Right renal cortex interstitium (tissue), 3 donors: ENCODE results near the gene ATG2A. TPM values are rescaled to one million over a fixed set of nuclear protein-coding genes. Genes with fewer than 3 reads are reported as not detected.

Experiments
- DNase-seq, 3 donors: peaks; one replicate each; pipeline ENCODE4 v3.0.0-alpha.2; 2013; ENCODE audit warnings: low read depth in 3 of 3, low spot score in 2 of 3
- polyA plus RNA-seq, 3 donors: library from polyadenylated mRNA; unstranded; fragments of 120-200 nt; gene quantifications; one replicate each; pipeline ENCODE4 v1.2.1, GENCODE V29; 2013; ENCODE audit not compliant: insufficient read length in 3 of 3

The ATG2A gene
- polyA plus RNA-seq, 3 donors: 12.8 to 14.0 (median 13.2) TPM

- DNase-seq: no peak
These were observed 28.1 kb downstream of the ATG2A start for GRCh38 chr11:64888729-64889511.

GRCh38 chr11:64888406-64888728, 28.6 kb downstream of the ATG2A start:
- DNase-seq: no peak

DNA sequence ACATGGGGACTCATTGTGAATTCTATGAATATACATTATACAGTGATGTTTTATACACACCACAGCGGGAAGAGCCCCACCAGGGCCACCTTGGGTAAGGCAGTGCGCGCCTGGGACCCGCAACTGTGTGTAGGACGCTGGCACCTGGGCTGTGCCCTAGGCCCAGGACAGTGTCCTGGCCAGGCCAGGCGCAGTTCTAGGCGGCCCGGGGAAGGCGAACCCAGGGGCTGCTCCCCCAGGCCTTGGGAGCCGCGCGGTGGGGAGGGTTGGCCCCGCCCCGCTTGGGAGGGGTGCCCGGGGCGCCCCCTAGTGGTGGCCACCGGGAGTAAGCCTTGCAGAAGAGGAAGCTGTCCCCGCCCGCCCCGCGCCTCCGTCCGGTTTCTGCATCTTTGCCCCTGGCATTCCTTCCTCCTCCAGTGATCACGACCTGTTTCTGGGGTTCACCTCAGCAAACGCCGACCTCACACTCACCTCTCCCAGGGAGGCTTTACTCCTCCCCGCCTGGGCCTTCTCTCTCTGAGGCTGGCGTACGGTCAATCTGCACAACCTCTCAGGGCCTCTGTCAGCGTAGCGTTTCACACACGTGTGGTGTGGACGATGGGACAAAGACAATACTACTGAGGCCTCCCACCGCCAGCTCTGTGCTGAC, 29.1 kb downstream of the ATG2A start:
- DNase-seq: no peak

DNA sequence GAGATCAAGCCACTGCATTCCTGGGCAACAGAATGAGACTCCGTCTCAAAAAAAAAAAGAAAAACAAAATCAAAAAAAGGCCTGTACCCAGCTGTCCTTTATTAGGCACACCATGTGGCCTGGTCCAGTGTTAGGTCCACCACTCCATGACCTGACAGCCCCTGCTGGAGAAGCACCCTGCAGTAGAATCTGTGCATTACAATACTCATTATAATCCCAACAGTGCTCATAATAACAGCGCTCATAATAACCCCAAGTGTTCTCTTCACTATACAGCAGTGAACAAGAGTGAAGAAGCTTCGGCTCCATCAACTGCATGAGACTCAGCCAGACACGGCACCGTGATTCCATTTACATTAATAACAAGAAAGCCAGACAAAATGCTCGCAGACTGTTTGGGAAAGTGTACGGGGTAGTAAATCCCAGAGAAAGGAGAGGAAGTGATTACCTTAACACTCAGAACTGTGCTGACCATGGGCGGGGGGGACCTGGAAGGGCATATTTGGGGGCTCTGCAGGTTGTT, 29.7 kb downstream of the ATG2A start:
- no peak for DNase-seq

GRCh38 chr11:64885367-64886286, 31.4 kb downstream of the ATG2A start:
- DNase-seq: no peak

- DNase-seq: no peak
These were observed 33.0 kb downstream of the ATG2A start for GRCh38 chr11:64884019-64884418.

- no peak for DNase-seq
These were observed 33.4 kb downstream of the ATG2A start for GRCh38 chr11:64883575-64883974.

DNA sequence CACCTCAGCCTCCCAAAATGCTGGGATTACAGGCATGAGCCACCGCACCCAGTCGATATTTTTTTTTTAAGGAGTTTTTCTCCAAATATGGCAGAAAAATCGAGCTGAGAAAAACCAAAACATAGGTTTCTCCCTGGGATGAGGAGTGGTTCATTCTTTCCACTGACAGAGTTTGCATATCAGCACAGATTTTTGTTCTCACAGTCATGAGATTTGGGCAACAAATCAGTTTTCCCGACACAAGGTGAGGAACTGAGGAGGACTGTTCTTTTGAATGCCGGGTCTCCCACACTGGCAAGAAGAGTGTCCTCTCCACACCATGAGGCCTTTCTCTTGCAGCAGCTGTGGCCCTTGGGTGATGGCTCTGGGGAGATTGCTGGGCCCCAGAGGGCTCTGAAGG, 34.8 kb downstream of the ATG2A start:
- no peak for DNase-seq

DNA sequence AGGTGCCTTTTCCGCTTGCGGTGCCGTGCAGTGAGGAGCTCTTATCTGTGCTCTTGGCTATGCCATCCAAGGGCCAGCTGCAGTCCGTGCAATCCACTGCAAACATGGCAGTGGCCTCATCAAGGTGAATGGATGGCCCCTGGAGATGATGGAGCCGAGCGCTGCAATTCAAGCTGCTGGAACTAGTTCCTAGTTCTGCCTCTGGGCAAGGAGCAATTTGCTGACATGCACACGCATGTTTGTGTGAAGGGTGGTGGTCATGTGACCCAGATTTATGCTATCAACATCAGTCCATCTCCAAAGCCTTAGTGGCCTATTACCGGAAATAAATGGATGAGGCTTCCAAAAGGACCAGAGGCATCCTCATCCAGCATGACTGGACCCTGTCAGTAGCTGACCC, 35.5 kb downstream of the ATG2A start:
- no peak for DNase-seq

GRCh38 chr11:64880240-64881001, 36.6 kb downstream of the ATG2A start:
- no peak for DNase-seq

GRCh38 chr11:64879244-64879900, 37.6 kb downstream of the ATG2A start:
- no peak for DNase-seq

- peak; percentile 91 to 97 (median 96) for DNase-seq
These were observed 38.3 kb downstream of the ATG2A start, which contains the start of gene EHD1 for GRCh38 chr11:64878494-64879243. EHD1 (minus strand) TSS chr11:64878621; CDS start chr11:64878464, 157 bp downstream.

- DNase-seq: no peak
These were observed 38.9 kb downstream of the ATG2A start for GRCh38 chr11:64878223-64878493.

GRCh38 chr11:64877390-64878222, 39.4 kb downstream of the ATG2A start:
- DNase-seq: no peak

DNA sequence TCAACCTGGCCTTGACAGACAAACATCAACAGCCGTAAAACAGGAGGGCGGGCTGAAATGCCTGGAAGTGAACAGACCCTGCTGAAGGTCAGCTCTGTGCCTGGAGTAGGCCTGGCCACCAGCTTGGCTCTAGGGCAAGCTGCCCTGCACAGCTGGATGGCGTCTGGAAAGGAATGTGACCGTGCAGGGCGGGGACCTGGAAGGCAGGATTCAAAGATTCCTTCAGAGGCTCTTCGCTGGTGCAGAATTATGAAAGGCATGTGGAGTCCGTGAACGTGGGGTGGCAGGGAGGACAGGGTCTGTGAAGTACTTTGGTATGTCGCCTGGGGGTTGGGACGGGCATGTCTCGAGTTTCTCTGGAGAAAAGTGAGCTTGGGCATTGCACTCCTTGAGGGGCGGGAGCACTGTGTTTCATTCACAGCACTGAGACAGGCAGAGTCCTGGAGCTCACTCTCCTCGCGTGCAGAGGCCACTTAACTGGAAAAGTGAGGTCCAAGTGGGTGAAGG, 40.1 kb downstream of the ATG2A start:
- no peak for DNase-seq

DNA sequence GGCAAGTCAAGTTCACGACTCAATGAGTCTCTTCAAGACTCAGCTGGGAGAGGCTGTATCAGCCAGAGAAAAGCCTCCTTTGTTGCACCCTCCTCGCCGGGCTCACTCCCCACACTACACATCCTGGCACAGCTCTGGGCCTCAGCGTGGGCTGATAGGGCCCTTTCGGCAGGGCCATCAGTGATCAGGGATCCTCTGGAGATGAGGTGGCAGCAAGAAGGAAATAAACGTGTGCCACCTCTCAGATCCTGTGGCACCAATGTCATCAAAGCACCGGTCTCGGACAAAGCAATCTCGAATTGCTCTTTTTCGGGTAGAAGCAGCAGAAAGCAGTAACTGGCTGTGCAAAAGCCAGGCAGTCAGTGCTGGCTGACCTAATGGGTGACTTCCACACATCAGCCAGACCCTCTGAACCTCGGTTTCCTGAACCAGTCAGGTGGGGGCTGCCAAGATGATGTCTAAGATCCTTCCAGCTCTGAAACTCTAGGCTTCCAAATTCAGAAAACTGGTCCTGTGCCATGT, 40.7 kb downstream of the ATG2A start:
- no peak for DNase-seq

DNA sequence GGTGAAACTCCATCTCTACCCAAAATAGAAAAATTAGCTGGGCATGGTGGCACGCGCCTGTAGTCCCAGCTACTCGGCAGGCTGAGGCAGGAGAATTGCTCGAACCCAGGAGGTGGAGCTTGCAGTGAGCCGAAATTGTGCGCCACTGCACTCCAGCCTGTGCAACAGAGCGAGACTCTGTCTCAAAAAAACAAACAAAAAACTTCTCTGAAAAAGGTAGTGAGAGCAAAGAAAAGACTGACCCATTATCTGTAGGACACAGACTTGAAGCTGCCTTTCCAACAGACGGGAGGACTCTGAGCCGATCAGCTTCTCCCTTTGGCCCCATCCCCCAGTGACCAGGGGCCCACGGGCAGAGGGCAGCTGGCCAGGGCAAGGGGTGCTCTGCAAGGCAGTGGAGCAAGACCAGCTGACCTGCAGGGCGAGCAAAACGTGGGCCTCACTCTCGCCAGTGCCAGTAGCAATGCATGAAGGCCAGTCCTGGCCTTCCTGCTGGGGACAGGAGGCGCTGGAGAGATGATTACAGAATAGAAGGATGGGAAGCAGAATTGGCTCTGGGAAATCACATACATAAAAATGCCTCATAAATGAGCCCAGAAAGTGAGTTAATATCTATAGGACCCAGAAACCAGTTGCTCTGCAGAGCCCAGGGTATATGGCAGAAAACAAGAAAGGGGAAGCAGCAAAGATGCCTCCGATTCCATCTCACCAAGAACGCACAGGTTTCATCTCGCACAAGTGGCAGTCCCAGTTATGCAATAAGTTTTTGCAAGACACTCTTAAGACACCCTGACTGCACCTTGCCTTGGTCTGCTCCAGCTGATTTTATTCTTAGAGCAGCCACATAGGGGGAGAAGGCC, 41.4 kb downstream of the ATG2A start:
- no peak for DNase-seq
